Common myeloid progenitor, CD34-positive (primary cell): Measurements from ENCODE around the gene GPR68.
A peak's percentile ranks its signal among the peaks of the same experiment; 100 is the strongest.

Source experiments
- CTCF ChIA-PET: fragments of 350-600 bp; sonication (Branson Sonifier 250); formaldehyde crosslinking; loops from one replicate; lab custom pipeline; 2021; ENCODE audit warnings: antibody characterized with exemption; lab: Charles Lee
- POLR2A ChIA-PET: fragments of 350-600 bp; sonication (Branson Sonifier 250); formaldehyde crosslinking; loops from one replicate; lab custom pipeline; 2021; ENCODE audit warnings: antibody characterized with exemption; lab: Charles Lee
- DNase-seq, 3 donors: peaks; one replicate each; pipeline versions ENCODE4 v3.0.0 to v3.0.0-alpha.2; 2013
- H3K27ac ChIP-seq, 2 experiments: 1 replicate in 1 of 2; 2 replicates in 1 of 2; pipeline ENCODE4 v1.7.0; 2013; ENCODE audit warnings: inconsistent platforms in 2 of 2, low read length in 2 of 2, mild to moderate bottlenecking in 2 of 2, low read depth in 1 of 2, moderate library complexity in 1 of 2; ENCODE audit not compliant: severe bottlenecking in 2 of 2, insufficient read depth in 1 of 2, poor library complexity in 1 of 2
- H3K27me3 ChIP-seq, 5 experiments: replicated peaks in 2 of 5; 1 replicate in 3 of 5; 2 replicates in 2 of 5; pipeline versions ENCODE4 v1.6.1 to v1.7.0; 2013; ENCODE audit warnings: low read length in 4 of 5, mild to moderate bottlenecking in 2 of 5, moderate library complexity in 2 of 5, inconsistent platforms in 1 of 5; ENCODE audit not compliant: insufficient read depth in 5 of 5, control insufficient read depth in 4 of 5
- H3K36me3 ChIP-seq, 4 experiments: 1 replicate in 2 of 4; 2 replicates in 2 of 4; pipeline versions ENCODE4 v1.6.1 to v1.7.0; 2013; ENCODE audit warnings: low read length in 3 of 4, control low read depth in 1 of 4, mild to moderate bottlenecking in 1 of 4; ENCODE audit not compliant: control insufficient read depth in 4 of 4, insufficient read depth in 4 of 4
- H3K4me1 ChIP-seq, 4 experiments: 1 replicate in 3 of 4; 2 replicates in 1 of 4; pipeline versions ENCODE4 v1.6.1 to v1.7.1; 2013; ENCODE audit warnings: low read length in 3 of 4, mild to moderate bottlenecking in 3 of 4, control low read depth in 1 of 4, inconsistent platforms in 1 of 4, moderate library complexity in 1 of 4; ENCODE audit not compliant: control insufficient read depth in 4 of 4, insufficient read depth in 4 of 4; ENCODE audit errors: control extremely low read depth in 1 of 4
- H3K4me3 ChIP-seq, 7 experiments: 1 replicate in 4 of 7; 2 replicates in 3 of 7; pipeline versions ENCODE4 v1.5.1 to v1.7.0; 2013; ENCODE audit warnings: mild to moderate bottlenecking in 7 of 7, low read length in 6 of 7, moderate library complexity in 6 of 7, inconsistent platforms in 2 of 7, low read depth in 2 of 7, control low read depth in 1 of 7; ENCODE audit not compliant: insufficient read depth in 4 of 7, control insufficient read depth in 1 of 7; ENCODE audit errors: extremely low read depth in 1 of 7
- H3K9me3 ChIP-seq, 5 experiments: 1 replicate in 4 of 5; 2 replicates in 1 of 5; pipeline versions ENCODE4 v1.6.1 to v1.7.1; 2013; ENCODE audit warnings: low read length in 4 of 5, mild to moderate bottlenecking in 2 of 5, inconsistent platforms in 1 of 5, low read depth in 1 of 5, moderate library complexity in 1 of 5; ENCODE audit not compliant: control insufficient read depth in 4 of 5, insufficient read depth in 2 of 5; ENCODE audit errors: control extremely low read depth in 1 of 5
- WGBS: methylation state at CpG from one replicate; pipeline ENCODE4 v1.1.5; 2013; ENCODE audit not compliant: insufficient coverage; 5-methylcytosine and 5-hydroxymethylcytosine counted together

The GPR68 gene

GRCh38 chr14:91256661-91257060 is 12.2 kb upstream of the GPR68 start:
- no peak overlapping the region for H3K27ac ChIP-seq
- peaks cover 6 to 59% (median 38%) of the 10 kb centered on the region in 4 experiments for H3K4me1 ChIP-seq
- DNase-seq, result no peak
- no peaks in the 10 kb centered on the region for H3K9me3 ChIP-seq
- peaks cover 0 to 43% (median 2%) of the 10 kb centered on the region in 5 experiments for H3K27me3 ChIP-seq
- POLR2A ChIA-PET, result no interaction called here
- no peak overlapping the region for H3K4me3 ChIP-seq
- H3K36me3 ChIP-seq, result no peaks in the 10 kb centered on the region
- CTCF ChIA-PET, result interaction anchor here (0.9 to 2.1 kb wide), 3 partner anchors 29 to 79 kb away, joined by 3 to 7 read pairs (median 4); no protein-coding TSS in a partner anchor
- 100% methylated on average over 1 of the region's 1 CpG for WGBS

GRCh38 chr14:91255026-91255695 is 10.7 kb upstream of the GPR68 start:
- WGBS, result 96% methylated on average over 5 of the region's 9 CpGs
- no peak for DNase-seq
- H3K4me3 ChIP-seq, result no peak overlapping the region
- no peaks in the 10 kb centered on the region for H3K9me3 ChIP-seq
- POLR2A ChIA-PET, result no interaction called here
- H3K27ac ChIP-seq, result no peak overlapping the region
- CTCF ChIA-PET, result interaction anchor here (0.9 to 2.1 kb wide), 4 partner anchors 13 to 77 kb away, joined by 3 to 7 read pairs (median 4); no protein-coding TSS in a partner anchor
- H3K36me3 ChIP-seq, result no peaks in the 10 kb centered on the region
- peaks cover 12 to 64% (median 38%) of the 10 kb centered on the region in 4 experiments for H3K4me1 ChIP-seq
- peaks cover 0 to 43% (median 2%) of the 10 kb centered on the region in 5 experiments for H3K27me3 ChIP-seq

- peak overlapping the region in 1 of 7 experiments; percentile 59 for H3K4me3 ChIP-seq
- H3K36me3 ChIP-seq, result no peaks in the 10 kb centered on the region
- ChIA-PET POLR2A (no interaction called here), CTCF (interaction anchor here (1.2 to 3.8 kb wide), 2 partner anchors 11 to 23 kb away, joined by 3 to 20 read pairs; partner anchors contain the start of gene GPR68)
- H3K27me3 ChIP-seq, result peaks cover 0 to 43% (median 2%) of the 10 kb centered on the region in 5 experiments
- H3K9me3 ChIP-seq, result no peaks in the 10 kb centered on the region
- no CpG with 5 or more reads among the region's 3 CpGs for WGBS
- DNase-seq, result peak in 2 of 3 donors; percentile 38 to 47
- H3K4me1 ChIP-seq, result peaks cover 14 to 68% (median 43%) of the 10 kb centered on the region in 4 experiments
- no peak overlapping the region for H3K27ac ChIP-seq
These were observed 10.0 kb upstream of the GPR68 start for GRCh38 chr14:91254461-91254860.

GRCh38 chr14:91253795-91254323 is 9.4 kb upstream of the GPR68 start:
- 39% methylated on average over 13 of the region's 20 CpGs for WGBS
- peaks cover 14 to 74% (median 42%) of the 10 kb centered on the region in 4 experiments for H3K4me1 ChIP-seq
- POLR2A ChIA-PET, result no interaction called here
- H3K27ac ChIP-seq, result no peak overlapping the region
- CTCF ChIA-PET, result interaction anchor here (1.2 to 3.8 kb wide), 2 partner anchors 11 to 24 kb away, joined by 3 to 20 read pairs; partner anchors contain the start of gene GPR68
- peak overlapping the region; percentile 30 to 74 (median 58) for H3K4me3 ChIP-seq
- H3K9me3 ChIP-seq, result no peaks in the 10 kb centered on the region
- H3K27me3 ChIP-seq, result peaks cover 0 to 43% (median 2%) of the 10 kb centered on the region in 5 experiments
- H3K36me3 ChIP-seq, result no peaks in the 10 kb centered on the region
- DNase-seq, result no peak

- peaks cover 0 to 40% (median 2%) of the 10 kb centered on the region in 5 experiments for H3K27me3 ChIP-seq
- no peak for DNase-seq
- ChIA-PET CTCF (interaction anchor here (1.2 to 3.8 kb wide), 3 partner anchors 10 to 24 kb away, joined by 3 to 20 read pairs (median 5); partner anchors contain the start of gene GPR68), POLR2A (no interaction called here)
- no peak overlapping the region for H3K27ac ChIP-seq
- H3K9me3 ChIP-seq, result no peaks in the 10 kb centered on the region
- H3K36me3 ChIP-seq, result no peaks in the 10 kb centered on the region
- WGBS, result 3% methylated on average over 80 of the region's 95 CpGs
- H3K4me1 ChIP-seq, result peaks cover 13 to 74% (median 39%) of the 10 kb centered on the region in 4 experiments
- H3K4me3 ChIP-seq, result peak overlapping the region; percentile 30 to 74 (median 59)
These were observed 8.6 kb upstream of the GPR68 start for GRCh38 chr14:91252871-91253794.

GRCh38 chr14:91250912-91251311 is 6.4 kb upstream of the GPR68 start:
- WGBS, result 72% methylated on average over 5 of the region's 5 CpGs
- H3K4me3 ChIP-seq, result no peak overlapping the region
- no peak overlapping the region for H3K27ac ChIP-seq
- peaks cover 0 to 30% (median 2%) of the 10 kb centered on the region in 5 experiments for H3K27me3 ChIP-seq
- H3K9me3 ChIP-seq, result no peaks in the 10 kb centered on the region
- no peaks in the 10 kb centered on the region for H3K36me3 ChIP-seq
- POLR2A ChIA-PET, result interaction anchor here (0.5 kb wide), 1 partner anchor 74 kb away, joined by 3 read pairs; no protein-coding TSS in a partner anchor
- peaks cover 10 to 77% (median 36%) of the 10 kb centered on the region in 4 experiments for H3K4me1 ChIP-seq
- CTCF ChIA-PET, result interaction anchor here (1.7 to 3.8 kb wide), 2 partner anchors 8 to 14 kb away, joined by 4 to 20 read pairs; partner anchors contain the start of gene GPR68
- no peak for DNase-seq
